HG03457 (cell line): ENCODE data around the gene MAP4K4.

ENCODE experiments used
- ATAC-seq: cut with Tn5 transposase; IDR thresholded peaks from one replicate; pipeline ENCODE4 v1.9.1; 2021; ENCODE audit warnings: moderate number of reproducible peaks; ENCODE audit not compliant: unreplicated experiment

Gene MAP4K4

DNA sequence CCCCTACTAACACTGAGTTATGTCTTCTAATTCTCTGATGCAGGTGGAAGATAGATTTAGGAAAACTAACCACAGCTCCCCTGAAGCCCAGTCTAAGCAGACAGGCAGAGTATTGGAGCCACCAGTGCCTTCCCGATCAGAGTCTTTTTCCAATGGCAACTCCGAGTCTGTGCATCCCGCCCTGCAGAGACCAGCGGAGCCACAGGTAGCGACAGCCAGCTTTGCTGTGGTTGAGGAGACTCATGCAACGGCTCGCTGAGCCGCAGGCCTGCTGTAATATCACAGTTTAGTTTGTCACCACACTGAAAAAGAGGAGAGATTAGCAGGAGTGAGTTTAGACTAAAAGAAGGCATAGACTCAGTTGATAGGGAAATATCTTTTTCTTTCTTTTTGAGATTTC, 163.3 kb downstream of the MAP4K4 start:
- ATAC-seq: no peak

DNA sequence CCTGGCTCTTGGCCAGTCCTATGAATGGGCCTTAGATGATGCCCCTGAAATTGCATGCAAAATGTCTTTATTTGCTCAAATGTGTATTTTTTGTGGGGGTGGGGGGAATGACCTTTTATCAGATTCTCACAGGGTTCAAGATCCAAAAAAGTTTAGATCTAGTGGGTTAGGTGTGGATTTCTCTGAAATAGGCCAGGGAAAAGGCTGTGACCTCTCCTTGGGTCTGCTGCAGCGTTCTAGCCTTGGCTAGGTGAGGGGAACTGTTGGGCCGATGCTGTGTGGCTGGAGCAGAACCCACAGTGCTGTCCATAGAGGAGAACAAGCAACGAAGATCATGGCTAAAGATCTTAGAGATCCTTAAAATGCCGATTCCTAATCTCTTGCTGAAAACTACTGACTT, 163.9 kb downstream of the MAP4K4 start:
- no peak for ATAC-seq

DNA sequence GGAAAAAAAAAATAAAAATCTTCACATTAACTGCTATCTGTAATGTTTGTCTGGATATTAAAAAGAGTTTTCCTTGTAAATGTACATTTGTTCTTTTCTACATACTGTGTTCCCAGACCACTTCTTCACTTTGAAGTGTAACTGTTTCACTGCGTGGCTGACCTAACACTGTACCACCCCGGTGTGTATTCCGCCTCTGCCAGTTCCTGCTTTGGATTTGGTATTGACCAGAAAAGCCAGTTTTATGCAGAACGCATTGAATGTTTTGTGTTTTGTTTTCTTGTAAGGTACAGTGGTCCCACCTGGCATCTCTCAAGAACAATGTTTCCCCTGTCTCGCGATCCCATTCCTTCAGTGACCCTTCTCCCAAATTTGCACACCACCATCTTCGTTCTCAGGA, 166.0 kb downstream of the MAP4K4 start:
- no peak for ATAC-seq

DNA sequence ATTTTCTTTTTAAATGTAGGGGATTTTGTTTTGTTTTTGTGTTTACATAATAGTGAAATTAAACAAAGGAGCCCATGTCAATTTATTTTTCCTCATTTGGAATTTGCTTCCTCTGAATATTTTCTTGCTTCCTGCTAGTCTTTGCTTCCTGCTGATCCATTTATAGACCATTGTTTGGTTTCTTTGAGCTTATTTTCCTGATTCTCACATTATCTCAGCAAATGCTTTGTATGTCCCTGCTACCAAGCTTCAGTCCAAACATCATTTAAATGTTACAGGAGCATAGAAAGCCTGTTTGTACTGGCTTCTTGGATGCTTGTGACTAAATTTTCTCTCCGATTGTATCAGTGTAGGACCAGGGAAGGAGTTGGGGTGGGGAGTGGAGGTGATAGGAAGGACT, 166.9 kb downstream of the MAP4K4 start:
- ATAC-seq: no peak

DNA sequence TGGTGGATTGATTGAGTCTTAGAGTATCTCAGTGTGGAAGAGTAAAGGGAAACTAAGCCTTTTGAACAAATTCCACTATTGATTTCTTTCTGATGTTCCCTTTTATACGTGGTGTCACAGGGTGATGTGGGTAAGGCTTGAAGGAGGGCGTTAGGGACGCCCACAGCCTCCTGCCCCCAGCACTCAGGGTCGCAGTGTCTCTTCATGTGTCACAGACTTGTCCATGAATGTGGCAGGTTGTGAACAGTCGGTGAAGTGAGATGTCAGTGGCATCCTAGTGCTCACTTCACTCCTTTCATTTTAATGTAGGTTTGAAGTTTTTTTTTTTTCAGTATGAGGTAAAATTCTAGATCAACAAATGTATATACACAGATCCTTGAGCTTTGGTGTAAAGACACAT, 171.0 kb downstream of the MAP4K4 start:
- ATAC-seq: no peak

DNA sequence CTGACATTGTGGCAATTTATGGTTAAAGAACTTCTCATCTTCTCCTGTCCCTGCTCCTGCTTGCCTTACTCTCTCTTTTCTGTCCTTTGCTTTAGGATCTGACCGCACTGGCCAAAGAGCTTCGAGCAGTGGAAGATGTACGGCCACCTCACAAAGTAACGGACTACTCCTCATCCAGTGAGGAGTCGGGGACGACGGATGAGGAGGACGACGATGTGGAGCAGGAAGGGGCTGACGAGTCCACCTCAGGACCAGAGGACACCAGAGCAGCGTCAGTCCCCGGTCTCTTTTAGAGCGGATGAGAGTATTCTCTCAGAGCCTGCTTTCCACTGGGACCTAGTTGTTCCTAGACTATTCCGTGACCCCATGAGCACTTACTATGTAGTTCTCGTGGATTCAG, 172.0 kb downstream of the MAP4K4 start:
- ATAC-seq: no peak

DNA sequence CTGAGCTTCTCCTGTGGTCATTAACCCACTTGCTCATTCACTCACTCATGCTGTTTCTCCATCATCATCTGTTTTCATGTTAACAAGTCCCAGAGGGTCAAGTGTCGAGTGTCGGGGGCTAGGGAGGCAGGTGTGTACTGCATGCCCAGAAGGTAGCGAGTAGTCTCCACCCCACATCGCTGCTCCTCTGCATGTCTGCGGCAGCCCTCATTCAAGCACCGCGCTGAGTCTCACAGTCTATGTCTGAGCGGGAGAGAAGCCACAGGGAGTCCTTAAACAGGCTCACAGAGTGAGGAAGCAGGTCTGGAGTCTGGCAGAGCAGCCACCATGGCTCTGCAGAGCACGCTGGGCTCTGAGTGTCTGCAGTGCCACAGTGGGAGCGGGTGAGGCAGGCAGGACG, 172.9 kb downstream of the MAP4K4 start:
- ATAC-seq: no peak

DNA sequence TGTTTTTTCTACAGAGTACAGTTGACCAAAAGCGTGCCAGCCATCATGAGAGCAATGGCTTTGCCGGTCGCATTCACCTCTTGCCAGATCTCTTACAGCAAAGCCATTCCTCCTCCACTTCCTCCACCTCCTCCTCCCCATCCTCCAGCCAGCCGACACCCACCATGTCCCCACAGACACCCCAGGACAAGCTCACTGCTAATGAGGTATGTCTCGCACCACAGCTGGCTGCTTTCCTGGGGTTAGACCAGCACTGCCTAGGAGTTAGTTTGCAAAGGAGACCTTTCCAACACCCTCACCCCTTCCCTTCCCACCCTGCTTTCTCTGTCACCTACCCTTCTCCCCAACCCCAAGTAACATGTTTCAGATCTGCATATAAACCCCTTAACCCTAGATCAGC, 174.0 kb downstream of the MAP4K4 start:
- no peak for ATAC-seq

DNA sequence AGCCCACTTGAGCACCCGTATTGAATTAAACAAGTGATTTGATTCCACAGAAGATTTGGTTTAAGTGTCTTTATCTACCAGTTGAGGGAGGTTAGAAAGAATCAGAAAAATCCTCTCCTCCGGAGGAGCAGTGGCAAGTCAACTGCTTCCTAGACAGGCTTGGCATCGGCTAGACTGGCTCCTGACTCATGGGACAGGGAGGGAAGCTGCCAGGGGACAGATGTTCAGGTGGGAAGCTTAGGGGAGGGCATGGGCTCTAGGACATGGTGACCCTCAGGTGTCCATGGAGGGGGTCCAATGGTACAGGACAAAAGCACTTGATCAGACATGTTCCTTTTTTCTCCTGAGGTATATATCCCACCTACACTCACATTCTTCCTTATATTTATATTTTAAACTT, 175.0 kb downstream of the MAP4K4 start:
- ATAC-seq: no peak

DNA sequence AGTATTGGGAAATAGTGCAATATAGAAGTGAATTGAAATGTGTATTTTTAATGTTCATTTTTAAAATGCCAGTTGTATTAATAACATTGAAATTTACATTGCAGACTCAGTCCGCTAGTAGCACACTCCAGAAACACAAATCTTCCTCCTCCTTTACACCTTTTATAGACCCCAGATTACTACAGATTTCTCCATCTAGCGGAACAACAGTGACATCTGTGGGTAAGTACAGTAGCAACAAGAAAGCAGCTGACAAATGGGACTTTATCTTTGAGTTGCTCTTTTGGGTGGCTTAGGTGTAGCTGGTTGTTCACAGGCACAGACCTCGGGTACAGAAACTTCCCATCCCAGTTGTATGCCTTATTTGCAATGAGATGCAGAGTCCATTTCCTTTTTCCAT, 176.0 kb downstream of the MAP4K4 start:
- ATAC-seq: no peak

DNA sequence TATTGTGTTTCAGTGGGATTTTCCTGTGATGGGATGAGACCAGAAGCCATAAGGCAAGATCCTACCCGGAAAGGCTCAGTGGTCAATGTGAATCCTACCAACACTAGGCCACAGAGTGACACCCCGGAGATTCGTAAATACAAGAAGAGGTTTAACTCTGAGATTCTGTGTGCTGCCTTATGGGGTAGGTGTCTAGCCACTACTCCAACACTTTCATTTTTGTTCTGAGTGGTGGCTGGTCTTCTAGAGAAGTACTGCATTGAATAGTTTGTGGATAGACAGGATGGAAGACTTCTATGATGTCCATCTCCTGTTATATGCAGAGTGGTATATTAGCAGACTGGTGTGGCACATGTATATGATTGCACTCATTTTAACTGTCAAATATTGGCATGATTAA, 176.6 kb downstream of the MAP4K4 start:
- ATAC-seq: no peak

DNA sequence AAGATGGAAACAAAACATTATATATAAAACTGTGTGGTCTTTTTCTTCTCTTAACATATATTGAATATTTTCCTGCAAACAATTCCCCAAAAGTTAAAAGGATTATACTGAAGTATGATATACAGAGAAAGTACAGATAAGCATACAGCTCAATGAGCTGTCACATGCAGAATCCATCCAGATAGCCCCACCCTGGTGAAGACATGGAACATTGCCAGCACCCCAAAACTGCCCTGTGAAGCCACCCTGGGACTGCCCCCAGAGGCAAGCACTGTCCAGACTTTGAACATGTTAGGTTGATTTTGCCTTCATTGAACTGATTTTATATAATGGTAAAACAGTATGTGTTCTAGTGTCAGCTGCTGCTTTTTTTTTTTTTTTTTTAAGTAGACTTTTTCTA, 182.0 kb downstream of the MAP4K4 start:
- ATAC-seq: no peak

DNA sequence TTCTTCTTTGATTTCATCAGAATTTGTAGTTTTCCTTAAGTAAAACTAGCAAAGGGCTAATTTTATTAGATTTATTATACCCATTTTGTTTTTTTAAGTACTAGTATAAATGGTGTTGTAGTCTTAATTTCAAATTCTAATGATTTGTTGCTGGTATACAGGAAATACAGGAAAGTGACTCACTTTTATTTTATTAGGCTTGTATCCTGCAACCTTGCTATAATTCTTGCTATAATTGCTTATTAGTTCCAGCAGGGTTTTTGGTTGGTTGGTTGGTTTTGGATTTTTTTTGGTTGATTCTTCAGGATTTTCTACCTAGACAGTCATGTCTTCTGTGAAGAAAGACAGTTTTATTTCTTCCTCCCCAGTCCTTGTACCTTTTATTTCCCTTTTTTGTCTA, 183.6 kb downstream of the MAP4K4 start:
- ATAC-seq: no peak

DNA sequence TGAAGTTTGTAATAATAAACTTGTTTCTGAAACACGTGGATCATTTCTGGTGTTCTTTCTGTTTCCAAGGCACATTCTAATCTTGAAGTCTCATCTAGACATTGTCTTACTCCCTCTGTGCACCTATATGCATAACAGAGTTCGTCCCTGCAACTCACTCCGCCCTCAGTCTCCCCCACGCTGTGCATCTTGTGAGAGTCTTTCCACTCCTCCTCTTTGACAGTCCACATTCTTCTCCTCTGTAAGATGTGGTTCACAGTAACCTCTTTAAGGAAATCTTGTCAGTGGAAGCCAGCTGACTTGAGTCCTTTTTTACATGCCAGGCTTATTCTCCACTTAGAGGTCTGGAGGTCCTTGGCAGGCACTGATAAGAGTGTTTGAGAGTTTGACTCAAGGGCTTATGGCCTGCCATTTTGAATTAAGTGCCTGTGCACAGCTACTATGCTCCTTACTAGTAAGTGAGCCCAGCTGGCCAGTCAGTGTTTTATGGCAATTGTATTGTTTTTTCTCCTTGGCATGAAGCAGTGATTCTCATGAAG, 185.3 kb downstream of the MAP4K4 start:
- no peak for ATAC-seq

DNA sequence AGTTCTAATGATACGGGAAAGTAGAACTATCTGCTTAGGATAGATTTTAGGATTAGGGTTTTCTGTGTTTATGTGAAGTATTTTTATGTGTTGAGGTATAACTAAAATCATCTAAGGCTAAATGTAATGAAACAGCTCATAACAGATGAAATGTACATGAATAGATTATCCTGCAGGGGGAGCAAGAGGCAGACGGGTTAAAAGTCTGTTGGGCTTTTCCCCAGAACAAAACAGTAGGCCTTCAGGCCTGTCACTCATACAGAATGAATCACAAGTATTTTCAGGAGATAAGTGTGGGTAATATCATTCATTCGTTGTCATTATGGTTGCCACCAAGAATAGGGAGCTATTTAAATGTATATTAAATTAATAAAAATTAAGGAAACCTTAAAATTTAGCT, 186.4 kb downstream of the MAP4K4 start:
- ATAC-seq: no peak

DNA sequence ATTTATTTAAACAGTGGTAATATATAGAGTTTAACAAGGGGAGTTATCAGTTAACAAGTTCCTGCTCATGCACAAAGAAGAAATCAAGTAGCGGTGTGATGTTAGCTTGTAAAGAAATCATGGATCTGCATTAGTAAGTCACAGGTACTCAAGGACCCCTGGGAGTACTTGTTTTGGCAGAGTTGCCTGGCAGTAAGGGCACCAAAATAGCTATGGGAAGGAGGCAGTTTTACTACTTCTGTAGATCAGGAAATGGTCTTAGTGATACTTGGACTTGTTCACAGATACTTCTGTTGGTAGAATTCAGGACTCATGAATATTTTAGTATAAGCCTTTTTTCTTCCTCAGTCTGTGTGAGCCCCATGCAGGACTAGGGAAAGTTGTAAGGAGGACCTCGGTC, 186.9 kb downstream of the MAP4K4 start:
- ATAC-seq: no peak

DNA sequence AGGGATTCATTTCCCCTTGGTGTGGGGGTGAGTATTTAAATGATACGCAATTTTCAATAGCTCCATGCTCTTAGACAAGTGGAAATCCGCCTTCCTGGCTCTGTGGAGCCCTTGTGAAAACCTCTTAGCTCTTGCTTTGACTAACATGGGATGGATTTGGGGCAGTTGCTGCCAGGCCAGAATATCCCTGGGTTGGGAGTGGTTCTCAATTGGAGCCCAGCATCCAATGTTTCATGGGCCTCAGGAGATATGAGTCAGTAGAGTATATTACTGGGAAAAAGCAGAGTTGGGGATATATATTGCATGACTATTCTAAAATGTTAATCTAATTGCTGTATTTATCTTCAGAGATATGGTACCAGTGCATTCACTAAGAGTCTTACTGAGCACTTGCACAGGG, 189.8 kb downstream of the MAP4K4 start:
- ATAC-seq: no peak

DNA sequence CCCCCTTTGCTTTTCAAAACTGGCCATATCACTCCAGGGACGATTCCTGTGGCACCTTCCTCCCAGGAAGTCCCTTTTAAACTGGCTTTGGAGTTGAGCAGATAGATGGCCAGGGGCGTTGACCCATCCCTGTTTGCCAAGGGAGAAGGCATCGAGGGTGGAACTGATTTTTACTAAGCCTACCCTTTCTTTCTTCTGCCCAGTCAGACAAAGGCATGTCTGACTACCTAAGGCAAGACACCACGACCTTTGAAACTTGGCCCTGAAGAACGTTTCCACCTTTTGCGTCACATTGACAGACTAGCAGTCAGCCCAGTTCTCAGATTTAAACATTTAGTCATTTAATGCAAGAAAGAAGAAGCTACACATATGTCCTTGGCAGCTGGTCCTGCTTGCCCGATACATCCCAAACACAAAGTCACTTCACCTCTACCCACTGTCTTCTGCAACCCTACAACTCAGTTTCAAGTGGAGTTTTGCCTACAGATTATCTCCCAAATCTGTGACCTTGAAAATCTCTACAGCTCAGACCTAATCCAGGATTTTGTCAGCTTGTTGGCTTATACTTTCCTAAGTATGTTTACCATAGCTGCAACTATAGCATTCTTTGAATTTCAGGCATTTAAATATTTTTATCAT, 192.1 kb downstream of the MAP4K4 start:
- ATAC-seq: no peak

DNA sequence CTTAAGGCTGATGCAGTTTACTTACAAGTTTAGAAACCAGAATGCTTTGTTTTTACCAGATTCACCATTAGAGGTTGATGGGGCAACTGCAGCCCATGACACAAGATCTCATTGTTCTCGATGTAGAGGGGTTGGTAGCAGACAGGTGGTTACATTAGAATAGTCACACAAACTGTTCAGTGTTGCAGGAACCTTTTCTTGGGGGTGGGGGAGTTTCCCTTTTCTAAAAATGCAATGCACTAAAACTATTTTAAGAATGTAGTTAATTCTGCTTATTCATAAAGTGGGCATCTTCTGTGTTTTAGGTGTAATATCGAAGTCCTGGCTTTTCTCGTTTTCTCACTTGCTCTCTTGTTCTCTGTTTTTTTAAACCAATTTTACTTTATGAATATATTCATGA, 194.9 kb downstream of the MAP4K4 start:
- no peak for ATAC-seq

DNA sequence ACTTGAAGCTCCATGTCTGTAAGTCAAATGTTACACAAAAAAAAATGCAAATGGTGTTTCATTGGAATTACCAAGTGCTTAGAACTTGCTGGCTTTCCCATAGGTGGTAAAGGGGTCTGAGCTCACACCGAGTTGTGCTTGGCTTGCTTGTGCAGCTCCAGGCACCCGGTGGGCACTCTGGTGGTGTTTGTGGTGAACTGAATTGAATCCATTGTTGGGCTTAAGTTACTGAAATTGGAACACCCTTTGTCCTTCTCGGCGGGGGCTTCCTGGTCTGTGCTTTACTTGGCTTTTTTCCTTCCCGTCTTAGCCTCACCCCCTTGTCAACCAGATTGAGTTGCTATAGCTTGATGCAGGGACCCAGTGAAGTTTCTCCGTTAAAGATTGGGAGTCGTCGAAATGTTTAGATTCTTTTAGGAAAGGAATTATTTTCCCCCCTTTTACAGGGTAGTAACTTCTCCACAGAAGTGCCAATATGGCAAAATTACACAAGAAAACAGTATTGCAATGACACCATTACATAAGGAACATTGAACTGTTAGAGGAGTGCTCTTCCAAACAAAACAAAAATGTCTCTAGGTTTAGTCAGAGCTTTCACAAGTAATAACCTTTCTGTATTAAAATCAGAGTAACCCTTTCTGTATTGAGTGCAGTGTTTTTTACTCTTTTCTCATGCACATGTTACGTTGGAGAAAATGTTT, 196.3 kb downstream of the MAP4K4 start:
- no peak for ATAC-seq

DNA sequence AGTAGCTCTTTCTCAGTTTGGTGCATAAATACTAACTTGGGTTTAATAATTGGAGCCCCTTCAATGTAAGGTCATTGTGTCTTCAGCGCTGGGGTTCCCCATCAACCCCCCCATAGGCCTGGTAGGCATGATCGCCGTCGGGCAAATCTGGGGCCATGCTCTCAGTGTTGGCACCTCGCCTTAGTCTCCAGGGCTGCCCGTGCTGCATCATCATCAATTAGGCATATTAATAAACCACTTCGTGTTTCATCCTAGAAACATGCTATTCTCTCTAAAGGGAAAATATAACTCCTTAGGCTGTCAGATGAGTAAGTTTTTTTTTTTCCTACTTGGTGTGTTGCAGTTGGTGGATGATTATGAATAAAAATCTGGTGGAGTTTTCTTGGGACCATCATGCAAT, 197.5 kb downstream of the MAP4K4 start:
- ATAC-seq: no peak

DNA sequence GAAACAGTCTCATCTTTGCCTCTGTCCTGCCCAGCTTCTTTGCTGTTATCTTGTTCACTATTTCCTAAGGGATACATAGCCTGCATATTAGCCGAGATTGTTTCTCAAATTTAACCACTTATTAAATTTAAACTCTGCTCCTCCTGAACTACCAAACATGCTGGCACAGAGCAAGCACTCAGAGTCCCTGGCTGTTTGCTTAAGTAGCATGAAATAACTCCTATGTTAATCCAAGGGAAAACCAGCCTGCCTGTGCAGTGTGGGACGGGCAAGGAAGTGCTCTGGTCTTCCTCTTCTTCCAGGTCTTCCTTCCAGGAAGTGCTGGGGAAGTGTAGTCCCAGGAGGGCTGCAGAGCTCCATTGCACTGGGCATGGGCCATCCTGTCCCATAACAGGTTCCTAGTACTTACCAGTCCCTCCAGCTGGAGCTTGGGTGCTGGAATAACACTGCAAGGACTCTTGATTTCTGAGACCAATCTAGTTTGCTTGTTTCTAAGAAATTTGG, 198.4 kb downstream of the MAP4K4 start:
- no peak for ATAC-seq

DNA sequence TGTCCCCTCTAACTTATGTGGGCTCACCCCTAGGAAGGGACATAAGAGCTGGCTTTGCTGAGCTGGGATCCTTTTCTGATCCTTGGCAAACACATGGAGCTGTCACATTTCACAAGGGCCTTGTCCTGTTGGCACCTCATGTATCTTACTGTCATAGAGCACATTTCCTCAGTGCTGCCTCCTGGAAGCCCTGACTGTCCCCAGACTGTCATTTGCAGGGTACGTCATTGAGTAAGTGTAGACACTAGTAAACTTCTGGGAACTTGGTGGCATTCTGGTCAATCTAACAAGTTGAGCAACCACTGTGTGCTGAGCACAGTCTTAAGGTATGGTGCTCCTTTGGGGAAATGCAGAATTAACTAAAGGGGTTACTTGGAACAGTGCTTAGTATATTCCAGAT, 199.8 kb downstream of the MAP4K4 start:
- no peak for ATAC-seq
